Right lobe of liver (tissue), 4 donors: ENCODE results near the gene NBPF9.
"Not testable (repeated sequence)": the region's sequence is repeated elsewhere in the genome, so short reads cannot be mapped to it uniquely, and the experiment has no call there.

Experiments used
- CTCF ChIP-seq, 4 donors: fragments of 200-600 bp in 3 of 4; fragments of 450-650 bp in 1 of 4; IDR thresholded peaks; one replicate each; pipeline versions ENCODE4 v1.5.1 to v1.8.0; 2016 to 2022; ENCODE audit warnings: antibody characterized with exemption in 4 of 4, mild to moderate bottlenecking in 2 of 4
- POLR2A ChIP-seq: fragments of 450-650 bp; IDR thresholded peaks from one replicate; pipeline ENCODE4 v1.6.1; 2017; ENCODE audit warnings: antibody characterized with exemption, mild to moderate bottlenecking
- donor health status: DM: no; HTN: no; CAD: no.
- donor health status: DM: no; HTN: no; CAD: no.
- donor health status: DM: no; HTN: yes; CAD: no.

GRCh38 chr1:149149909-149150308, 46.6 kb upstream of the NBPF9 start:
- not testable (repeated sequence) for TF ChIP-seq POLR2A; CTCF (IDR thresholded peaks at IDR 0.05)
